ENCODE results near the gene NTMT1. TPM values are rescaled to one million over a fixed set of nuclear protein-coding genes. Genes with fewer than 3 reads are reported as not detected.

NTMT1 gene
- total and polyA plus RNA-seq, 10 of the 15 experiments (the other 5 are each of a cell fraction or from before 2014, with no cell fraction given) = 12.8 to 85.4 (median 39.3) TPM

DNA sequence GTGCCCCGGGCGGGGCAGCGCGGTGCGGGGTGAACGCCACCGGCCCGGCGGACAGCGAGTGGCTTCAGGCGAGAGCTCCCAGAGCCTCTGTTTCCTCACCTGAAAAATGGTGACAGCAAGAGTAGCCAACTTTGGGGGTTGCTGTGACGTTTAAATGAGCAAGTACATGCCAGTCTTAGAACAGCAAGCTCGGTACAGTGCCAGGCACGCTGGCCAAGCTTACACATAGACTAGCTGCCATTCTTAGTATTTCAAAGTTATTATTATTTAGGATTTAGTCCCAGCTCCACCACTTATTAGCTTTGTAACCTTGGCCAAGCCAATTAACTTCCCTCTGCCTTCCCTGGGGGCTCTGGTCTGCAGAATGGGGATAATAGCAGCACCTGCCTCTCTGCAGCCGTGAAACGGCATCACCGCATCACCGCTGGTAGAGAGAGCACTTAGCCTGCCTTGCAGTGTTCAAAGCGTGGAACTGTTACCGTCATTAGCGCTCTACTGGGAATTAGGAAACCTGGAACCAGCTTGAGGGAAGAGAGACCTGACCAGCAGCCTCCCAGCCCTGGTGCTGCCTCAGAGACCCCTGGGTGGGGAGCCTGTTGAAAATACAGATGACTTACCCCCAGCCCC is 5.2 kb upstream of the NTMT1 start, which contains the start of gene C9orf50:
Gene C9orf50, minus strand, starts transcription at position 433 of the 627 bp plus-strand sequence. CDS start 527 bp downstream, outside the sequence.
- SMC1A ChIA-PET (ENCODE audit: uncharacterized antibody, unreplicated experiment) = interaction anchor here (6.8 kb wide), 1 partner anchor 480 kb away, joined by 83 read pairs; no protein-coding TSS in a partner anchor

More for the DNA sequence above, 5.2 kb upstream of the NTMT1 start, which contains the start of gene C9orf50:
- POLR2A ChIA-PET = interaction anchor here (0.6 to 0.7 kb wide), 2 partner anchors 478 to 509 kb away, joined by 3 to 7 read pairs; partner anchors contain the start of gene PTPA
- no peak within 1 kb of the TSS for H3K4me3 ChIP-seq
- no peak within 1 kb of the TSS for H3K9ac ChIP-seq (ENCODE audit: control insufficient read depth, insufficient read depth, low read length)
- peaks cover 9% of the 10 kb centered on the region for H3K4me1 ChIP-seq (ENCODE audit: control insufficient read depth, insufficient read depth, low read length)
- H2AFZ ChIP-seq (ENCODE audit: control insufficient read depth, low read depth, low read length) = no peak within 1 kb of the TSS
- H3K4me2 ChIP-seq (ENCODE audit: control insufficient read depth, insufficient read depth) = no peak within 1 kb of the TSS
- 21% methylated on average over 21 of the region's 21 CpGs for WGBS (ENCODE audit: insufficient coverage, insufficient replicate concordance, low lambda C conversion rate, missing lambda C conversion rate)
- in situ Hi-C loops (cut with MboI) = no loop called here
- H3K27me3 ChIP-seq (replicated peaks in 1 of 2; ENCODE audit: control insufficient read depth in 2 of 2, insufficient read depth in 2 of 2, low read length in 1 of 2) = peaks cover 6 to 11% of the 10 kb centered on the region in 2 experiments
- no TSS peak for BruUV-seq (replicated peaks)
- intact Hi-C loops (cut with micrococcal nuclease; ENCODE audit: unreplicated experiment) = no loop called here
- CTCF ChIA-PET = interaction anchor here (0.9 to 2.5 kb wide), 5 partner anchors 10 to 489 kb away, joined by 3 to 10 read pairs (median 8); no protein-coding TSS in a partner anchor
- RAD21 ChIA-PET (ENCODE audit: unreplicated experiment) = interaction anchor here (0.9 kb wide), 1 partner anchor 447 kb away, joined by 5 read pairs; no protein-coding TSS in a partner anchor
- no peaks in the 10 kb centered on the region for H3K9me3 ChIP-seq (replicated peaks; ENCODE audit: control insufficient read depth, insufficient read depth, low read length)
- ATAC-seq (no peak), DNase-seq (ENCODE audit: low read depth, low spot score) (no peak), FAIRE-seq (no peak)
- H3K79me2 ChIP-seq (ENCODE audit: control insufficient read depth, insufficient read depth, low read length) = no peaks in the 10 kb centered on the region
- TF ChIP-seq, protein P1, sequence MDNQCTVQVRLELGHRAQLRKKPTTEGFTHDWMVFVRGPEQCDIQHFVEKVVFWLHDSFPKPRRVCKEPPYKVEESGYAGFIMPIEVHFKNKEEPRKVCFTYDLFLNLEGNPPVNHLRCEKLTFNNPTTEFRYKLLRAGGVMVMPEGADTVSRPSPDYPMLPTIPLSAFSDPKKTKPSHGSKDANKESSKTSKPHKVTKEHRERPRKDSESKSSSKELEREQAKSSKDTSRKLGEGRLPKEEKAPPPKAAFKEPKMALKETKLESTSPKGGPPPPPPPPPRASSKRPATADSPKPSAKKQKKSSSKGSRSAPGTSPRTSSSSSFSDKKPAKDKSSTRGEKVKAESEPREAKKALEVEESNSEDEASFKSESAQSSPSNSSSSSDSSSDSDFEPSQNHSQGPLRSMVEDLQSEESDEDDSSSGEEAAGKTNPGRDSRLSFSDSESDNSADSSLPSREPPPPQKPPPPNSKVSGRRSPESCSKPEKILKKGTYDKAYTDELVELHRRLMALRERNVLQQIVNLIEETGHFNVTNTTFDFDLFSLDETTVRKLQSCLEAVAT (IDR thresholded peaks at IDR 0.05) = no peak
- TF ChIP-seq, protein P2, sequence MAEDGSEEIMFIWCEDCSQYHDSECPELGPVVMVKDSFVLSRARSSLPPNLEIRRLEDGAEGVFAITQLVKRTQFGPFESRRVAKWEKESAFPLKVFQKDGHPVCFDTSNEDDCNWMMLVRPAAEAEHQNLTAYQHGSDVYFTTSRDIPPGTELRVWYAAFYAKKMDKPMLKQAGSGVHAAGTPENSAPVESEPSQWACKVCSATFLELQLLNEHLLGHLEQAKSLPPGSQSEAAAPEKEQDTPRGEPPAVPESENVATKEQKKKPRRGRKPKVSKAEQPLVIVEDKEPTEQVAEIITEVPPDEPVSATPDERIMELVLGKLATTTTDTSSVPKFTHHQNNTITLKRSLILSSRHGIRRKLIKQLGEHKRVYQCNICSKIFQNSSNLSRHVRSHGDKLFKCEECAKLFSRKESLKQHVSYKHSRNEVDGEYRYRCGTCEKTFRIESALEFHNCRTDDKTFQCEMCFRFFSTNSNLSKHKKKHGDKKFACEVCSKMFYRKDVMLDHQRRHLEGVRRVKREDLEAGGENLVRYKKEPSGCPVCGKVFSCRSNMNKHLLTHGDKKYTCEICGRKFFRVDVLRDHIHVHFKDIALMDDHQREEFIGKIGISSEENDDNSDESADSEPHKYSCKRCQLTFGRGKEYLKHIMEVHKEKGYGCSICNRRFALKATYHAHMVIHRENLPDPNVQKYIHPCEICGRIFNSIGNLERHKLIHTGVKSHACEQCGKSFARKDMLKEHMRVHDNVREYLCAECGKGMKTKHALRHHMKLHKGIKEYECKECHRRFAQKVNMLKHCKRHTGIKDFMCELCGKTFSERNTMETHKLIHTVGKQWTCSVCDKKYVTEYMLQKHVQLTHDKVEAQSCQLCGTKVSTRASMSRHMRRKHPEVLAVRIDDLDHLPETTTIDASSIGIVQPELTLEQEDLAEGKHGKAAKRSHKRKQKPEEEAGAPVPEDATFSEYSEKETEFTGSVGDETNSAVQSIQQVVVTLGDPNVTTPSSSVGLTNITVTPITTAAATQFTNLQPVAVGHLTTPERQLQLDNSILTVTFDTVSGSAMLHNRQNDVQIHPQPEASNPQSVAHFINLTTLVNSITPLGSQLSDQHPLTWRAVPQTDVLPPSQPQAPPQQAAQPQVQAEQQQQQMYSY (CRISPR knock-in tag; IDR thresholded peaks at IDR 0.05) = no peak
- TF ChIP-seq SMAD1 (IDR thresholded peaks at IDR 0.05; ENCODE audit: low read depth, partially characterized antibody) = no peak
- no peaks in the 10 kb centered on the region for H3K36me3 ChIP-seq (ENCODE audit: control insufficient read depth in 2 of 2, insufficient read depth in 2 of 2, low read length in 1 of 2)
- H3K27ac ChIP-seq (ENCODE audit: control insufficient read depth, insufficient read depth) = no peak within 1 kb of the TSS
- no peaks in the 10 kb centered on the region; the same call in 1 of the 2 replicates for H4K20me1 ChIP-seq (ENCODE audit: control insufficient read depth, insufficient read depth)

Measured in GM12878 (cell line).